H9 (cell line): ENCODE data around the gene IFIT1B. TPM values are rescaled to one million over a fixed set of nuclear protein-coding genes. Genes with fewer than 3 reads are reported as not detected.
"Not testable (repeated sequence)": the region's sequence is repeated elsewhere in the genome, so short reads cannot be mapped to it uniquely, and the experiment has no call there.

Experiments
- DNase-seq: peaks from one replicate; pipeline ENCODE4 v3.0.0-alpha.2; 2017
- H2AFZ ChIP-seq: one replicate; pipeline ENCODE4 v1.6.1; 2013; ENCODE audit warnings: mild to moderate bottlenecking, low read length, control low read depth, moderate library complexity
- H2AK5ac ChIP-seq: 2 replicates; pipeline ENCODE4 v1.6.1; 2013; ENCODE audit warnings: low read length, control low read depth, mixed read lengths; ENCODE audit not compliant: insufficient read length
- H2BK120ac ChIP-seq: one replicate; pipeline ENCODE4 v1.6.1; 2013; ENCODE audit warnings: low read depth, mild to moderate bottlenecking, low read length, control low read depth, inconsistent platforms; ENCODE audit not compliant: poor library complexity, severe bottlenecking
- H2BK12ac ChIP-seq: 2 replicates; pipeline ENCODE4 v1.6.1; 2013; ENCODE audit warnings: low read length, control low read depth, mixed read lengths, low read depth; ENCODE audit not compliant: insufficient read length
- H2BK15ac ChIP-seq: 2 replicates; pipeline ENCODE4 v1.6.1; 2013; ENCODE audit warnings: low read depth, low read length, control low read depth
- H2BK20ac ChIP-seq: one replicate; pipeline ENCODE4 v1.6.1; 2013; ENCODE audit warnings: low read depth, mild to moderate bottlenecking, low read length, control low read depth, inconsistent platforms; ENCODE audit not compliant: poor library complexity, severe bottlenecking
- H2BK5ac ChIP-seq: 2 replicates; pipeline ENCODE4 v1.6.1; 2013; ENCODE audit warnings: low read length, control low read depth, mixed read lengths; ENCODE audit not compliant: insufficient read length
- H3K14ac ChIP-seq: 2 replicates; pipeline ENCODE4 v1.6.1; 2013; ENCODE audit warnings: low read length, control low read depth; ENCODE audit not compliant: insufficient read depth
- H3K18ac ChIP-seq: 2 replicates; pipeline ENCODE4 v1.6.1; 2013; ENCODE audit warnings: low read depth, mild to moderate bottlenecking, mixed read lengths, low read length, control low read depth; ENCODE audit not compliant: insufficient read length
- H3K23ac ChIP-seq: 2 replicates; pipeline ENCODE4 v1.6.1; 2013; ENCODE audit warnings: low read length, control low read depth, mixed read lengths, low read depth; ENCODE audit not compliant: insufficient read length
- H3K23me2 ChIP-seq: 2 replicates; pipeline ENCODE4 v1.6.1; 2013; ENCODE audit warnings: low read depth, mild to moderate bottlenecking, mixed read lengths, low read length, control low read depth; ENCODE audit not compliant: insufficient read length, poor library complexity, severe bottlenecking
- H3K27ac ChIP-seq: 2 replicates; pipeline ENCODE4 v1.5.1; 2013; ENCODE audit warnings: low read length, control low read depth, mixed read lengths, low read depth; ENCODE audit not compliant: insufficient read length
- H3K27me3 ChIP-seq: 2 replicates; pipeline ENCODE4 v1.6.1; 2013; ENCODE audit warnings: low read length, control low read depth, inconsistent platforms; ENCODE audit not compliant: insufficient read depth
- H3K4ac ChIP-seq: 2 replicates; pipeline ENCODE4 v1.6.1; 2013; ENCODE audit warnings: low read depth, mild to moderate bottlenecking, control low read depth, inconsistent platforms, low read length, moderate library complexity
- H3K4me1 ChIP-seq: 2 replicates; pipeline ENCODE4 v1.6.1; 2013; ENCODE audit warnings: low read length, control low read depth, inconsistent platforms; ENCODE audit not compliant: insufficient read depth
- H3K4me2 ChIP-seq: 2 replicates; pipeline ENCODE4 v1.6.1; 2013; ENCODE audit warnings: low read length, control low read depth, mixed read lengths; ENCODE audit not compliant: insufficient read length, insufficient read depth
- H3K56ac ChIP-seq: 2 replicates; pipeline ENCODE4 v1.6.1; 2013; ENCODE audit warnings: low read depth, mild to moderate bottlenecking, mixed read lengths, low read length, control low read depth; ENCODE audit not compliant: insufficient read length
- H3K79me1 ChIP-seq: 2 replicates; pipeline ENCODE4 v1.6.1; 2013; ENCODE audit warnings: low read depth, mild to moderate bottlenecking, moderate library complexity, low read length, control low read depth, inconsistent platforms; ENCODE audit not compliant: insufficient read depth, poor library complexity, severe bottlenecking
- H3K79me2 ChIP-seq: 2 replicates; pipeline ENCODE4 v1.6.1; 2013; ENCODE audit warnings: low read length, control low read depth, inconsistent platforms; ENCODE audit not compliant: insufficient read depth
- H3K9ac ChIP-seq: 2 replicates; pipeline ENCODE4 v1.6.1; 2013; ENCODE audit warnings: low read length, control low read depth, mixed read lengths; ENCODE audit not compliant: insufficient read length; ENCODE audit errors: extremely low read depth
- H3K9me3 ChIP-seq: one replicate; pipeline ENCODE4 v1.6.1; 2013; ENCODE audit warnings: low read depth, low read length, inconsistent platforms; ENCODE audit not compliant: control insufficient read depth
- H3T11ph ChIP-seq: one replicate; pipeline ENCODE4 v1.6.1; 2013; ENCODE audit warnings: mild to moderate bottlenecking, low read length, control low read depth, inconsistent platforms
- H4K20me1 ChIP-seq: one replicate; pipeline ENCODE4 v1.6.1; 2013; ENCODE audit not compliant: control insufficient read depth, insufficient read length, insufficient read depth
- H4K5ac ChIP-seq: 2 replicates; pipeline ENCODE4 v1.6.1; 2013; ENCODE audit warnings: low read depth, mild to moderate bottlenecking, mixed read lengths, low read length, control low read depth; ENCODE audit not compliant: insufficient read length
- H4K8ac ChIP-seq: replicated peaks from 2 replicates; pipeline ENCODE4 v1.6.1; 2013; ENCODE audit warnings: low read length, control low read depth, mixed read lengths, low read depth; ENCODE audit not compliant: insufficient read length
- H4K91ac ChIP-seq: 2 replicates; pipeline ENCODE4 v1.6.1; 2013; ENCODE audit warnings: low read depth, mild to moderate bottlenecking, moderate library complexity, mixed read lengths, low read length, control low read depth; ENCODE audit not compliant: insufficient read length
- H3K27ac Mint-ChIP-seq, 3 experiments: 2 replicates in 2 of 3; 3 replicates in 1 of 3; pipeline ENCODE4 v1.8.0; 2020 to 2021; ENCODE audit warnings: mixed read lengths in 3 of 3, mild to moderate bottlenecking in 1 of 3, moderate library complexity in 1 of 3
- H3K27me3 Mint-ChIP-seq: 2 replicates; pipeline ENCODE4 v1.8.0; 2021; ENCODE audit warnings: low read depth, mild to moderate bottlenecking, moderate library complexity, mixed read lengths
- H3K36me3 Mint-ChIP-seq, 3 experiments: 2 replicates in 2 of 3; 3 replicates in 1 of 3; pipeline ENCODE4 v1.8.0; 2020 to 2021; ENCODE audit warnings: low read depth in 3 of 3, mixed read lengths in 3 of 3; ENCODE audit not compliant: insufficient read depth in 1 of 3
- H3K4me1 Mint-ChIP-seq, 2 experiments: 2 replicates each; pipeline ENCODE4 v1.8.0; 2020; ENCODE audit warnings: mixed read lengths in 2 of 2
- H3K4me3 Mint-ChIP-seq, 2 experiments: 2 replicates in 1 of 2; 3 replicates in 1 of 2; pipeline ENCODE4 v1.8.0; 2020 to 2021; ENCODE audit warnings: mild to moderate bottlenecking in 2 of 2, mixed read lengths in 2 of 2, moderate library complexity in 1 of 2
- H3K9me3 Mint-ChIP-seq, 2 experiments: 2 replicates in 1 of 2; 3 replicates in 1 of 2; pipeline ENCODE4 v1.8.0; 2020; ENCODE audit warnings: mild to moderate bottlenecking in 2 of 2, mixed read lengths in 2 of 2, moderate library complexity in 1 of 2
- WGBS: extraction: QIAGEN DNeasy Blood & Tissue Kit; methylation state at CpG from one replicate; pipeline ENCODE4 v1.1.7; 2013; ENCODE audit warnings: missing lambda C conversion rate, low lambda C conversion rate, mixed read lengths; ENCODE audit not compliant: insufficient read length; ENCODE audit errors: extremely low coverage; 5-methylcytosine and 5-hydroxymethylcytosine counted together
- total RNA-seq: library from RNA; stranded (reverse); gene quantifications from 2 replicates; pipeline ENCODE4 v1.2.1, GENCODE V29; 2021
- TF ChIP-seq, protein P1 (sequence below): fragments of 200-600 bp; sonication (generic); conservative IDR thresholded peaks from 3 replicates; pipeline ENCODE4 v1.8.0; 2021; ENCODE audit warnings: antibody characterized with exemption, mild to moderate bottlenecking

IFIT1B gene
- total RNA-seq, 1 experiment from 2014 or later, result not detected

GRCh38 chr10:89390476-89391225 lies 12.8 kb downstream of the IFIT1B start:
- TF ChIP-seq, protein P1, sequence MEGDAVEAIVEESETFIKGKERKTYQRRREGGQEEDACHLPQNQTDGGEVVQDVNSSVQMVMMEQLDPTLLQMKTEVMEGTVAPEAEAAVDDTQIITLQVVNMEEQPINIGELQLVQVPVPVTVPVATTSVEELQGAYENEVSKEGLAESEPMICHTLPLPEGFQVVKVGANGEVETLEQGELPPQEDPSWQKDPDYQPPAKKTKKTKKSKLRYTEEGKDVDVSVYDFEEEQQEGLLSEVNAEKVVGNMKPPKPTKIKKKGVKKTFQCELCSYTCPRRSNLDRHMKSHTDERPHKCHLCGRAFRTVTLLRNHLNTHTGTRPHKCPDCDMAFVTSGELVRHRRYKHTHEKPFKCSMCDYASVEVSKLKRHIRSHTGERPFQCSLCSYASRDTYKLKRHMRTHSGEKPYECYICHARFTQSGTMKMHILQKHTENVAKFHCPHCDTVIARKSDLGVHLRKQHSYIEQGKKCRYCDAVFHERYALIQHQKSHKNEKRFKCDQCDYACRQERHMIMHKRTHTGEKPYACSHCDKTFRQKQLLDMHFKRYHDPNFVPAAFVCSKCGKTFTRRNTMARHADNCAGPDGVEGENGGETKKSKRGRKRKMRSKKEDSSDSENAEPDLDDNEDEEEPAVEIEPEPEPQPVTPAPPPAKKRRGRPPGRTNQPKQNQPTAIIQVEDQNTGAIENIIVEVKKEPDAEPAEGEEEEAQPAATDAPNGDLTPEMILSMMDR, result no peak
- Histone ChIP-seq H2BK5ac (no peak overlapping the region), H4K8ac (no peak overlapping the region), H4K91ac (no peak overlapping the region), H3K4me1 (peaks cover 4% of the 10 kb centered on the region; the same call in 1 of the 2 replicates), H3K4ac (no peak overlapping the region), H3K56ac (no peak overlapping the region), H3K9me3 (no peaks in the 10 kb centered on the region), H3K79me1 (no peaks in the 10 kb centered on the region), H3K79me2 (no peaks in the 10 kb centered on the region), H3K18ac (no peak overlapping the region), H3T11ph (no peak overlapping the region), H2BK15ac (no peak overlapping the region), H2AK5ac (no peak overlapping the region), H3K23ac (no peak overlapping the region), H2BK20ac (no peak overlapping the region), H4K5ac (no peak overlapping the region), H2AFZ (no peak overlapping the region), H3K23me2 (peaks cover 2% of the 10 kb centered on the region), H3K27me3 (no peaks in the 10 kb centered on the region), H3K14ac (no peak overlapping the region), H3K4me2 (no peak overlapping the region), H4K20me1 (no peaks in the 10 kb centered on the region), H3K9ac (no peak overlapping the region), H3K27ac (no peak overlapping the region), H2BK12ac (no peak overlapping the region), H2BK120ac (no peak overlapping the region)
- Mint-ChIP-seq H3K27ac (peak overlapping the region in 1 of 3 experiments; percentile 2; a peak in 2 of 7 replicates), H3K27me3 (no peaks in the 10 kb centered on the region), H3K4me3 (no peak overlapping the region), H3K36me3 (no peaks in the 10 kb centered on the region), H3K9me3 (no peaks in the 10 kb centered on the region), H3K4me1 (peaks cover 14 to 20% of the 10 kb centered on the region in 2 experiments)
- no CpG with 5 or more reads among the region's 5 CpGs for WGBS
- no peak for DNase-seq

GRCh38 chr10:89391226-89391576 lies 13.3 kb downstream of the IFIT1B start:
- H3K23me2 ChIP-seq, H2AK5ac ChIP-seq, H3K9ac ChIP-seq, H3K4me1 ChIP-seq, H3T11ph ChIP-seq, DNase-seq, H4K91ac ChIP-seq, H3K14ac ChIP-seq, H4K8ac ChIP-seq, H2AFZ ChIP-seq, H3K27me3 ChIP-seq, H4K5ac ChIP-seq, H3K79me1 ChIP-seq, H3K4me2 ChIP-seq, H3K56ac ChIP-seq, H3K27me3 Mint-ChIP-seq, H3K4ac ChIP-seq, H2BK20ac ChIP-seq, H2BK12ac ChIP-seq, H4K20me1 ChIP-seq, H2BK5ac ChIP-seq, H3K79me2 ChIP-seq, H3K18ac ChIP-seq, H3K27ac ChIP-seq, H3K27ac Mint-ChIP-seq, H3K23ac ChIP-seq, H3K4me3 Mint-ChIP-seq, H3K36me3 Mint-ChIP-seq, H2BK15ac ChIP-seq, H2BK120ac ChIP-seq, H3K9me3 ChIP-seq, H3K9me3 Mint-ChIP-seq: not testable (repeated sequence)
- peaks cover 12 to 17% of the 10 kb centered on the region in 2 experiments for H3K4me1 Mint-ChIP-seq
- WGBS, result no CpG with 5 or more reads among the region's 4 CpGs
